Neuron (in vitro differentiated cells): ENCODE measurements around the gene CA5B.
"Not testable (repeated sequence)": the region's sequence is repeated elsewhere in the genome, so short reads cannot be mapped to it uniquely, and the experiment has no call there.

Experiments used
- H2AFZ ChIP-seq: one replicate; pipeline ENCODE4 v1.6.1; 2013; ENCODE audit warnings: low read depth, mild to moderate bottlenecking, inconsistent platforms, low read length, moderate library complexity
- H3K27me3 ChIP-seq: one replicate; pipeline ENCODE4 v1.6.1; 2013; ENCODE audit warnings: low read length; ENCODE audit not compliant: insufficient read depth
- H3K36me3 ChIP-seq: one replicate; pipeline ENCODE4 v1.6.1; 2013; ENCODE audit warnings: low read length; ENCODE audit not compliant: insufficient read depth
- H3K4me1 ChIP-seq: one replicate; pipeline ENCODE4 v1.6.1; 2013; ENCODE audit warnings: low read length; ENCODE audit not compliant: insufficient read depth
- H3K4me3 ChIP-seq: 2 replicates; pipeline ENCODE4 v1.5.1; 2013; ENCODE audit warnings: mild to moderate bottlenecking, low read length, moderate library complexity
- H3K9me3 ChIP-seq: one replicate; pipeline ENCODE4 v1.6.1; 2013; ENCODE audit warnings: low read length

Gene CA5B, protein sequence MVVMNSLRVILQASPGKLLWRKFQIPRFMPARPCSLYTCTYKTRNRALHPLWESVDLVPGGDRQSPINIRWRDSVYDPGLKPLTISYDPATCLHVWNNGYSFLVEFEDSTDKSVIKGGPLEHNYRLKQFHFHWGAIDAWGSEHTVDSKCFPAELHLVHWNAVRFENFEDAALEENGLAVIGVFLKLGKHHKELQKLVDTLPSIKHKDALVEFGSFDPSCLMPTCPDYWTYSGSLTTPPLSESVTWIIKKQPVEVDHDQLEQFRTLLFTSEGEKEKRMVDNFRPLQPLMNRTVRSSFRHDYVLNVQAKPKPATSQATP

DNA sequence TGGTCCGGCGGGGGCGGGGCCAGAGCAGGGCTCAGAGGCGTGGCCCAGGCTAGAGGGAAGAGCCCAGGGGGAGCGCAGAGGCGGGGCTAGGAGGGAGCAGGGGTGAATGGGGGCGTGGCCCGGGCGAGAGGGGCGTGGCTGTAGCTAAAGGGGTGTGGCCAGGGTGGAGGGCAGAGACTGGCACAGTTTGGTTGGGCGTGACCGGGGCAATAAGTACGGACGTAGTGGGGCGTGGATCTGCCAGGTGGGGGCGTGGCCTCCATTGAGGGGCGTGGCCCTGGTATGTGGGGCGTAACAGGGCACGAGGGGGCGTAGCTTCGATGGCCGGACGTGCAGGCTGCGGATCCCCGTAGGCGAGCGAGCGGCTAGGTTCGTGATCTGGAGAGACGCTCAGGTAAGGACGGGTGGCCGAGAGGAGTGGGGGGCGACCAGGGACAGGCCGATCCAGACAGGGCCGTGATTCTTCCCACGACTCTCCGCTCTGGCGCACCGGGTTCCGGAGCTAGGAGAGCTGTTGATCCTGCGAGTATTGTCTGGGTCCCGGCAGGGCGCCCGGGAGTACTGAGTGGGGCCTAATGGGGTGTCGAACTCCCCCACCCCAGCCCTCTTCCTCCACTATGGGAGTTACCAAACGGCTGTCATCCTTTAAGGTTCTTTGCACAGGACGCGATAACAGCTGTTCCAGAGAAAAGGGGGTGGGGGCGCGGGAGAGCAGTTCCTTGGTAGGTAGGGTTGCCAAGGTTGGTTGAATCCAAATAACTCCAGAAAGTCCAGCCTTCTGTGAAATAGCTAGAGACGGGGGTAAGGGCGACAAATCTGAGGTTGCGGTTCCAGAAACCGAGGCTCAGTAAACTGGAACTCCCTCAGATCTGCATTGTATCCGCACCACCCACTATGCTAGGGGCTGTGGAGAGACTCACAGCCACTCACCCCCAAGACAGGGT, at the start of gene CA5B:
TSS of gene CA5B (plus strand) at position 312 of the 944 bp plus-strand sequence. CDS start 11,754 bp downstream, outside the sequence.
- Histone ChIP-seq H3K36me3 (no peaks in the 10 kb centered on the region), H2AFZ (no peak within 1 kb of the TSS), H3K4me1 (no peaks in the 10 kb centered on the region), H3K9me3 (no peaks in the 10 kb centered on the region), H3K4me3 (no peak within 1 kb of the TSS), H3K27me3 (peaks cover 28% of the 10 kb centered on the region)

DNA sequence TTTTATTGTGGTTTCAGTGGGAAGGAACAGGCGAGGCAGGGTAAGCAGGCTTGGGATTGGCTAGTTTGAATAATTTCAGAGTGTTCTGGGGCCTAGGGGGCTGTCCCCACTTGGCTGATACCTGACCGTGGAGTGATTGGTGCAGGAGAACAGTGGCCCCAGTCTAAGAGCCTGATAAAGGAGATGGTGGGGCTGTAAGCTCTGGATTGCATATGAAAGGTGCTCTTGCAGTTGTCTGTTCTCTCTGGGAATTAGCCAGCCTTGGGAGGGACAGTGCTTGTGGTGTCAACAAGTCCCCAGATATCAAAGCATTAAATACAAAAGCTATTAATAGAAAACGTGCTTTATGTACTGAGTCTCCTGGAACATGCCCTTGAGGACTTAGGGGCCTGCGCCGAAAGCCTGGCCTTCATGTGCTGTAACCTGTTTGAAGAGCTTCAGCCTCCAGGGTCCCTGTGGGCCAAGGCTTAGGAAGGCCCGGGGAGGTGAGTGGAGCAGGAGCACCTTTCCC, 43.1 kb upstream of the CA5B start:
- Histone ChIP-seq H3K9me3 (no peaks in the 10 kb centered on the region), H2AFZ (no peak overlapping the region), H3K4me3 (no peak overlapping the region), H3K27me3 (no peaks in the 10 kb centered on the region), H3K4me1 (no peaks in the 10 kb centered on the region), H3K36me3 (peaks cover 7% of the 10 kb centered on the region)

DNA sequence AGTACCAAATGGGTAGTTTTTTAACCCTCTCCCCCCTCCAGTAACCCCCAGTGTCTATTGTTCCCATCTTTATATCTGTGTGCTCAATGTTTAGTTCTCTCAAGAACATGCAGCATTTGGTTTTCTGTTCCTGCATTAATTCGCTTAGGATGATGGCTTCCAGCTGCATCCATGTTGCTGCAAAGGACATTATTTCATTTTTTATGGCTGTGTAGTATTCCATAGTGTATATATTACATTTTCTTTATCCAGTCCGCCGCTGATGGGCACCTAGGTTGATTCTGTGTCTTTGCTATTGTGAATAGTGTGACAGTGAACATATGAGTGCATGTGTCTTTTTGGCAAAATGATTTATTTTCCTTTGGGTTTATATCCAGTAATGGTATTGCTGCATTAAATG, 41.6 kb upstream of the CA5B start:
- no peaks in the 10 kb centered on the region for H3K27me3 ChIP-seq
- H3K36me3 ChIP-seq, result peaks cover 2% of the 10 kb centered on the region
- no peaks in the 10 kb centered on the region for H3K4me1 ChIP-seq
- peaks cover 2% of the 10 kb centered on the region for H3K9me3 ChIP-seq
- no peak overlapping the region for H2AFZ ChIP-seq
- no peak overlapping the region for H3K4me3 ChIP-seq

DNA sequence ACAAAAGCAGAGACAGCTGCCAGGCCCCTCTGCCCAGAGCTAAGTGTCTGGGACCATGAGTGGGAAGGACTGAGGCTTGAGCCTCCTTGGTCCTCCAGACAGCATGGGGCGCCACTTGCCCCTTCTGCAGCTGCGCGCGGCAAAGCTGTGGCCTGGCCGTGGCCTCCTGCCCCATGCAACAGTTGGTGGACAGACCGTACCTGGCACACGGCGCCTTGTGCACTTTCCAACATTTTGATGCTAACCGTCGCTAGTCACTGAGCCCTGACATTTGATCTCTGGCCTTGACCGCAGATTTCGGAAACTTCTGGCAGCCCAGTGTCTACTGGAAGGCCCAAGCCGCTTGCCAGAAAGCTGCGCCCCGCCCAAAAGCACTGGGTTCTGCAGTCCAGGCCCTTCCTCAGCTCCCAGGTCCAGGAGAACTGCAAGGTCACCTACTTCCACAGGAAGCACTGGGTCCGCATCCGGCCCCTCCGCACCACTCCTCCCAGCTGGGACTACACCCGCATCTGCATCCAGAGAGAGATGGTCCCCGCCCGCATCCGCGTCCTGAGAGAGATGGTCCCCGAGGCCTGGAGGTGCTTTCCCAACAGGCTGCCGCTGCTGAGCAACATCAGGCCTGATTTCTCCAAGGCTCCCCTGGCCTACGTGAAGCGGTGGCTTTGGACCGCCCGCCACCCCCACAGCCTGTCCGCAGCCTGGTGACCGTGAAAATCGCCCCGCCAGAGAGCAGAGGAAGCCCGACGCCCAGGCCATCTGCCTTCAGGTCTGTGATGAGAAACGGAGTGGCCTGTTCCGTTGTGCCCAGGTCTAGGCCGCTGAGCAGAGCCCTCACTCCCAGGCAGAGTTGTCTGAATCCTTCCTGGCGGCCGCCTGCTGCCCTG, 35.3 kb upstream of the CA5B start:
- H3K36me3 ChIP-seq, result peaks cover 5% of the 10 kb centered on the region
- no peaks in the 10 kb centered on the region for H3K4me1 ChIP-seq
- no peak overlapping the region for H3K4me3 ChIP-seq
- no peaks in the 10 kb centered on the region for H3K27me3 ChIP-seq
- no peak overlapping the region for H2AFZ ChIP-seq
- H3K9me3 ChIP-seq, result peaks cover 2% of the 10 kb centered on the region

DNA sequence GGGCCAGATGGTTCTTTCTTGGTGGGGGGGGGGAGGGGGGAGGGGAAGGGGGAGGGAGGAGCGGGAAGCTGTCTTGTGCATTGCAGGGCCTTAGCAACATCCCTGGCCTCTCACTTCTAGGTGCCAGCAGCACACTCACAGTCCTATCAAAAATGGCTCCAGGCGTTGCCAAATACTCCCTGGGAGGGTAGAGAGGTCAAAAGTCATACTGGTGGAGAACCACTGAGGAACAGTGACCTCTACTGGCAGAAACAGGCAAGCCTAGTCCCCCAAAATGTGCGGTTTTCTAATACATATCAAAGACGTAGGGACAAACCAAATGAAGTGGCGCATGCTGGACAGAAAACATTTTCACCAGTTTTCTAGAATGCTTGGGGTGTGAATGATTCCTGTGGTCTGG, 34.3 kb upstream of the CA5B start:
- not testable (repeated sequence) for H3K4me3 ChIP-seq, H3K27me3 ChIP-seq, H3K36me3 ChIP-seq, H2AFZ ChIP-seq, H3K4me1 ChIP-seq, H3K9me3 ChIP-seq

DNA sequence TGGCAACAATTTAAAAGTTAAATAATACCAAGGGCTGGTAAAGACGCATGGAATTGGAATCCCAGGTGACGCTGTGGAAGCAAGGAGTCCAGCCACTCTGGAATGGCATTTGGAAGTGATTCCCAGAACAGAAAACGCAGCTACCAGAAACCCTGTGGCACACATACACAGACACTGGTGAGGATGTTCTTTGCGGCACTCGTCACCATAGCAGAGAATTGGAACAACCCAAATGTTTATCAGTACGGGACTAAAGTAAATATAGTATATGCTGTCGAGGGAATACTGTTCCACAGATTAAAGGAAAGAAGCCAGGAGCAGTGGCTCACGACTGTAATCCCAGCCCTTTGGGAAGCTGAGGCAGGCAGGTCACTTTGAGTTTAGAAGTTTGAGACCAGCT, 33.8 kb upstream of the CA5B start:
- H3K9me3 ChIP-seq, H3K4me1 ChIP-seq, H3K4me3 ChIP-seq, H2AFZ ChIP-seq, H3K36me3 ChIP-seq, H3K27me3 ChIP-seq: not testable (repeated sequence)

DNA sequence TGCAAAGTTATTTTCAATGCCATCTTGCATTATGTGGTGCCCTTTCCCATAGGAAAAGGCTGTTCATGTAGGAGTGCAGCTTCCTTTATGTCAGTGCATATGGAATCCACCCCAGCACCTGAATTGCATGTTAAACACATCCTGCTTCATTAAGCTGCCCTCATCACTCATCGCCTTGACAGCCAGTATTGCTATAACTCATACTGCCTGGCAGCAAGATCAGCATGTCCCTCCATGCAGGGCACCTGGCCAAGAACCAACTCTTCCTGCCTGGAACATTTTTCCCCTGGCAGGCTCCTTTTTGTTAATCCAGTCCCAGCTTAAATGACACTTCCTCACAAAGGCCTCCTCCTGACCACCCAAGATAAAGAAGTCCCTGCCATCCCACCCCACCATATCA, 23.5 kb upstream of the CA5B start:
- no peak overlapping the region for H2AFZ ChIP-seq

DNA sequence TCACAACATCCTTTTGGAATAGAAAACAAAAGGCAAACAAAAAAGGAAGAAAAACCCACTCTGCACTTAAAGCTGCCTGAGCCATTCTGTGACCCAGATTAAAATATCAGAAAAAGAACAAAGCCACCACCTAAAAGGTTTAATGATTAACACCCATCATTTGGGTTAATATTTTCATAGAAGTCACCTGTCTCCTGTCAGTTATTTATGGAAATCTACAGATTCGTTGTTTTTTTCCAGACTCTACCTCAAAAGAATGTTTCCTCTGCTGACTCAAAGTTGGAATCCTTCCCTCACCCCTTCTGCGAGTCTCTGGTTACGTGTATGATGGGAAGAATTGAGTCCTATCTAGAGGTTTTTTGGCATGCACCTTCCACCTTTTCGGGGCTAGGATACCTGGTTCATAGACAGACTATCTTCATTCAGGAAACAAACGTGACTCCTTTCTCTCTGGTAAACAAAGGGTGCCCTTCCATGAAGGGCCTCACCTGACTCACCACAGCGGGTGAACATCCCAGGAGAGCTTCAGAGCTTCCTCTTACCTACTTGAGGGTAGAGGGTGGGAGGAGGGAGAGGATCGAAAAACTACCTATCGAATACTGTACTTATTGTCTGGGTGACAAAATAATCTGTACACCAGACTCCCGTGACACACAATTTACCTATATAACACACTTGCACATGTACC, 19.6 kb upstream of the CA5B start:
- H3K4me3 ChIP-seq, result no peak overlapping the region
- no peak overlapping the region for H2AFZ ChIP-seq
- no peaks in the 10 kb centered on the region for H3K9me3 ChIP-seq
- H3K36me3 ChIP-seq, result no peaks in the 10 kb centered on the region
- no peaks in the 10 kb centered on the region for H3K27me3 ChIP-seq
- no peaks in the 10 kb centered on the region for H3K4me1 ChIP-seq

More for the DNA sequence above, 23.5 kb upstream of the CA5B start:
- Histone ChIP-seq H3K9me3 (no peaks in the 10 kb centered on the region), H3K36me3 (no peaks in the 10 kb centered on the region), H3K27me3 (no peaks in the 10 kb centered on the region), H3K4me3 (no peak overlapping the region), H3K4me1 (no peaks in the 10 kb centered on the region)

DNA sequence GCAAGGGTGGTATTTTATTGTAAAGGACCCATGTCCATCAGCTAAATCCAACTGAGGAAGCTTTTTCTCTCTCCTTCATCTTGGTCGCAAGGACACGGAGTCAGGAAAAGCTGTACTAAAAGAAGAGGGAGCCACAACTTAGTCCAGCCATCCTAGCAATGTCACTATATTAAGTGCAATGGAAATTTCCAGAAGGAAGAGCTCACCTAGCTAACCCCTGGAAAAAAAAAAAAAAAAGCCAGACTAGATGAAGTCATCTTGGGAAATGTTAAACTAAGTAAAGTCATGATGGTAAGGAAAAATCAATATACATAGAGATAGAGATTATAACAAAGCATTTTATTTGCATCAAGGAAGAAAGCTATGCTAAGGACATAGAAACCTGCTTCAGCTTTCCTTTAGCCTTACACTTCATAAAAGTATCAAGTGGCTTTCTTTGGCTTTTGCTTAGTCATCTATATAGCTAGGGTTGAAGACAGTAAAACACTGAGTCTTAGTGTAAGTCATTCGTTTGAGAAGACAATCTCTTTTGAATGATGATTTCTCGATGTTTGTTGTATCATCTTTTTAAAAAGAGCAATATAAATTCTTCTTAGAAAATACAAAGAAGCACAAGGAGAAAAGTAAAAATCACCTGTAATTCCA, 18.6 kb upstream of the CA5B start:
- no peak overlapping the region for H3K4me3 ChIP-seq
- no peak overlapping the region for H2AFZ ChIP-seq
- no peaks in the 10 kb centered on the region for H3K4me1 ChIP-seq
- H3K9me3 ChIP-seq, result no peaks in the 10 kb centered on the region
- no peaks in the 10 kb centered on the region for H3K27me3 ChIP-seq
- H3K36me3 ChIP-seq, result no peaks in the 10 kb centered on the region

DNA sequence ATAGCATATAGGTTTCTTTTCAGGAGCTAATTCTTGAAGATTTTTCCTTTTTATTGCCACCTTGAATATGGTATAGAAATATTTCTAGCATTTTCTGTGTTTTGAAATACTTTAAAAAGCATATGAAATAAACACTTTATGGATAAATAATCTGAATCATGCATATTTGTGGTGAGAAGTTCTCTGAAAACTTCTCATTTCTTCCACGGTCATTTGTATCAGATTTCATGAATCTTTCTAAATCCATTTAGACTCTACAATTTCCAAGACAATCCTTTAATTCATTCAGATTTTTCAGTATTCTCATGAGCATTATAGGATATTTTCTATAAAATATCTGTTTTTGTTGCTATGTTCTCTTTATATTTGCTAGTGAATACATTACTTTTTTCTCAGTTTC, 16.2 kb upstream of the CA5B start:
- Histone ChIP-seq H3K9me3 (no peaks in the 10 kb centered on the region), H2AFZ (no peak overlapping the region), H3K4me3 (no peak overlapping the region)

DNA sequence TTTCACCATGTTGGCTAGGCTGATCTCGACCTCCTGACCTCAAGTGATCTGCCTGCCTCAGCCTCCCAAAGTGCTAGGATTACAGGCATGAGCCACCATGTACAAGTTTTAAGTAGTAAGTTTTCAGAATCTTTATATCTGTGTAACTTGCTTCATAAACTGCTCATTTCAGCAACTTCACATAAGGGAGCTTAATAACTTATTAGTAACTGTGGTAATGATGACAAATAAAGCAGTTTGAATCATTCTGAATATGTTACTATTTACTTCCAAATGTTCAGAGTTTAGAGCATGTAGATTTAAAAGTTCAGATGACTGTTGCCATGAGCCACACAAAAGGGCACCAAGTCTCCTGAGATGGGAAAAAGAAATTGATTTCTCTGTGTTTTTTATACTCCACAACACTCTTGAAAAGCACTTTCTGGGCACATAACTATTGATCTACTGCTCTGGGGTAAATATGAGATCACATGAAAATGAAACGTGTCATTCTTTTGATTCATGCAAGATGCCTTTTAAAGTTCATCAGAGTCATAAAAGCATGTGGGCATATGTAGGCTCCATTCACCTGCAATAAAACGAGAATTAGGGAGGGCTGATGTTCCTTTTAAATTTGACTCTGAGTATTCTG, 14.1 kb upstream of the CA5B start:
- H3K4me1 ChIP-seq, result no peaks in the 10 kb centered on the region
- H3K4me3 ChIP-seq, result no peak overlapping the region
- no peaks in the 10 kb centered on the region for H3K36me3 ChIP-seq
- no peak overlapping the region for H2AFZ ChIP-seq
- no peaks in the 10 kb centered on the region for H3K27me3 ChIP-seq
- no peaks in the 10 kb centered on the region for H3K9me3 ChIP-seq

More for the DNA sequence above, 16.2 kb upstream of the CA5B start:
- H3K27me3 ChIP-seq, result no peaks in the 10 kb centered on the region
- H3K36me3 ChIP-seq, result no peaks in the 10 kb centered on the region
- no peaks in the 10 kb centered on the region for H3K4me1 ChIP-seq
